ENCODE results near the gene POLD1. TPM values are rescaled to one million over a fixed set of nuclear protein-coding genes. Genes with fewer than 3 reads are reported as not detected.

POLD1 gene
- total RNA-seq, 1 donor from 2014 or later: 171 TPM

- no peak overlapping the region for H3K4me3 Mint-ChIP-seq
- H3K4me1 Mint-ChIP-seq (ENCODE audit: low read depth): no peaks in the 10 kb centered on the region
- no peaks in the 10 kb centered on the region for H3K9me3 Mint-ChIP-seq
- no peak for DNase-seq (ENCODE audit: low spot score)
- intact Hi-C loops (cut with micrococcal nuclease): no loop called here
- peaks cover 20% of the 10 kb centered on the region for H3K36me3 Mint-ChIP-seq (ENCODE audit: low read depth)
- H3K27me3 Mint-ChIP-seq (ENCODE audit: insufficient read depth): no peaks in the 10 kb centered on the region
- H3K27ac Mint-ChIP-seq: no peak overlapping the region
These were observed 22.7 kb downstream of the POLD1 start for GRCh38 chr19:50406829-50407228.

DNA sequence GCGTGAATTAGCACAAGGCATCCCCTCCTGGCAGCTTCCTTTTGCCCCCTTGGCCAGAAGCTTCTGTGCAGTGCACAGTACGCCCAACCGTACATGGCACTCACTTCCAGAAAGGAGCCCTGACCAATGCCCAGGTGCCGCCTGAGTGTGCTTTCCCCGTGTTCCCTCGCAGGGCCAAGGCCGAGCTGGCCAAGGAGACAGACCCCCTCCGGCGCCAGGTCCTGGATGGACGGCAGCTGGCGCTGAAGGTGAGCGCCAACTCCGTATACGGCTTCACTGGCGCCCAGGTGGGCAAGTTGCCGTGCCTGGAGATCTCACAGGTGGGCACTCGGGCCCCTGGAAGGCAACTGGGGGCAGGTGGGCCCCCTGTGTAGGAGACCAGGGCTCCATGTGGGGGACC, 25.2 kb downstream of the POLD1 start:
- no peak for DNase-seq (ENCODE audit: low spot score)
- peaks cover 10% of the 10 kb centered on the region for H3K36me3 Mint-ChIP-seq (ENCODE audit: low read depth)
- H3K4me1 Mint-ChIP-seq (ENCODE audit: low read depth): no peaks in the 10 kb centered on the region
- H3K9me3 Mint-ChIP-seq: no peaks in the 10 kb centered on the region
- H3K4me3 Mint-ChIP-seq: no peak overlapping the region
- no peaks in the 10 kb centered on the region for H3K27me3 Mint-ChIP-seq (ENCODE audit: insufficient read depth)
- intact Hi-C loops (cut with micrococcal nuclease): no loop called here
- no peak overlapping the region for H3K27ac Mint-ChIP-seq

GRCh38 chr19:50410109-50410508, 26.0 kb downstream of the POLD1 start:
- Mint-ChIP-seq H3K36me3 (ENCODE audit: low read depth) (peaks cover 12% of the 10 kb centered on the region), H3K4me1 (ENCODE audit: low read depth) (no peaks in the 10 kb centered on the region), H3K27ac (no peak overlapping the region), H3K27me3 (ENCODE audit: insufficient read depth) (no peaks in the 10 kb centered on the region), H3K4me3 (no peak overlapping the region), H3K9me3 (no peaks in the 10 kb centered on the region)
- intact Hi-C loops (cut with micrococcal nuclease): no loop called here
- DNase-seq (ENCODE audit: low spot score): no peak

DNA sequence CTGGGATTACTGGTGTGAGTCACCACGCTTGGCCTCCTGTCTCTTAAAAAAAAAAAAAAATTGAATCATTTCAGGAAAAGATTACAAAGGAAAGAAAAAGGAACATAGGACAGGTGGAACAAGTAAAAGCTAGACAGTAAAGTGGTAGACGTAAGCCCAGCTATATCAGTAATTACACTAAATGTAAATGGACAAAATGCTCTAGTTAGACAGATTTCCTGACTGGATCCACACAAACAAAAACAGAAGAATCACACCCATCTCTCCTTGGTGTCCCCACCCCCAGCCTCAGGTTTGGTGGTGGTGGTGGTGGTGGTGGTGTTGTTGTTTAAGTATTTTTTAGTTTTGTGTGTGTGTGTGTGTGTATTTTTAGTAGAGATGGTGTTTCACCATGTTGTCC, 28.3 kb downstream of the POLD1 start:
- peak overlapping the region; percentile 52 for H3K27ac Mint-ChIP-seq

DNA sequence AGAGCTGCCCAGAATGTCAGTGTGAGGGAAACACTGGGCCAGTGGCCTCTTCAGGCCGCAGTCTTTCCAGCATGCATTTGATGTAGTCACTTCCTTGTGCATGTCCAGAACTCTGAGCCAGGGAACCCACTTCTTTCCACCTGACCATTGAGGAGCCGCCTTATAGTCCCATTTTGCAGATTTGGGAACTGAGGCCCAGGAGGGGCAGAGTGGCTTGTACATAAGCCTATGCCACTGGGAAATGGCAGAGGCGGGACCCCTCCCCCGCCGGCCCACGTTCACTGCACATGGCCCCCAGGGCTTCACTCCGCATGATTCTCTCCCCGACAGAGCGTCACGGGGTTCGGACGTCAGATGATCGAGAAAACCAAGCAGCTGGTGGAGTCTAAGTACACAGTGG, 28.9 kb downstream of the POLD1 start:
- no peak for DNase-seq (ENCODE audit: low spot score)
- H3K4me1 Mint-ChIP-seq (ENCODE audit: low read depth): no peaks in the 10 kb centered on the region
- H3K27ac Mint-ChIP-seq: no peak overlapping the region
- H3K4me3 Mint-ChIP-seq: no peak overlapping the region
- no peaks in the 10 kb centered on the region for H3K27me3 Mint-ChIP-seq (ENCODE audit: insufficient read depth)
- H3K9me3 Mint-ChIP-seq: no peaks in the 10 kb centered on the region
- intact Hi-C loops (cut with micrococcal nuclease): no loop called here
- peaks cover 8% of the 10 kb centered on the region for H3K36me3 Mint-ChIP-seq (ENCODE audit: low read depth)

More for the DNA sequence above, 28.3 kb downstream of the POLD1 start:
- Mint-ChIP-seq H3K36me3 (ENCODE audit: low read depth) (peaks cover 8% of the 10 kb centered on the region), H3K4me3 (no peak overlapping the region), H3K27me3 (ENCODE audit: insufficient read depth) (no peaks in the 10 kb centered on the region), H3K4me1 (ENCODE audit: low read depth) (no peaks in the 10 kb centered on the region), H3K9me3 (no peaks in the 10 kb centered on the region)
- intact Hi-C loops (cut with micrococcal nuclease): no loop called here
- DNase-seq (ENCODE audit: low spot score): no peak

- H3K27ac Mint-ChIP-seq: no peak overlapping the region
- intact Hi-C loops (cut with micrococcal nuclease): no loop called here
These were observed 29.4 kb downstream of the POLD1 start for GRCh38 chr19:50413531-50413930.

GRCh38 chr19:50414864-50415660, 30.9 kb downstream of the POLD1 start:
- H3K27ac Mint-ChIP-seq: no peak overlapping the region
- H3K27me3 Mint-ChIP-seq (ENCODE audit: insufficient read depth): peaks cover 2% of the 10 kb centered on the region
- no peak overlapping the region for H3K4me3 Mint-ChIP-seq
- H3K9me3 Mint-ChIP-seq: no peaks in the 10 kb centered on the region
- peaks cover 13% of the 10 kb centered on the region for H3K36me3 Mint-ChIP-seq (ENCODE audit: low read depth)
- H3K4me1 Mint-ChIP-seq (ENCODE audit: low read depth): peaks cover 9% of the 10 kb centered on the region
- DNase-seq (ENCODE audit: low spot score): peak; percentile 56
- intact Hi-C loops (cut with micrococcal nuclease): loop anchor here (1.0 kb wide), 2 partner anchors 47 to 58 kb away; no protein-coding TSS in a partner anchor

More at GRCh38 chr19:50413531-50413930, 29.4 kb downstream of the POLD1 start:
- Mint-ChIP-seq H3K4me1 (ENCODE audit: low read depth) (no peaks in the 10 kb centered on the region), H3K4me3 (no peak overlapping the region), H3K27me3 (ENCODE audit: insufficient read depth) (no peaks in the 10 kb centered on the region), H3K36me3 (ENCODE audit: low read depth) (peaks cover 8% of the 10 kb centered on the region), H3K9me3 (no peaks in the 10 kb centered on the region)
- DNase-seq (ENCODE audit: low spot score): no peak

DNA sequence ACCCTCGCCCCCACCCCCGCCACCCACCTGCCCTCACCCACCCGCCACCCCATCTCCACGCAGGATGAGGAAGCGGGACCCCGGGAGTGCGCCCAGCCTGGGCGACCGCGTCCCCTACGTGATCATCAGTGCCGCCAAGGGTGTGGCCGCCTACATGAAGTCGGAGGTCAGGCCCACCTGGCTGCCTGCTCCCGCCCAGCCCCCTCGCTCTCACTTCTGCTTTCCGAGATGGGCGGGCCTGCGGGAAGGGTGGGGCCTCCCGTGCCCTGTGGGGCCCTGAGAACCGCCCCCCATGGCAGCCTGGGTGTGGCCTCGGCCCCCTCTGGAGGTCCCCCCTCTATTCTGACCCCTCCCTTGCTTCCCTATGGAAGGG, 31.5 kb downstream of the POLD1 start:
- no peak for DNase-seq (ENCODE audit: low spot score)
- Mint-ChIP-seq H3K27me3 (ENCODE audit: insufficient read depth) (peaks cover 2% of the 10 kb centered on the region), H3K36me3 (ENCODE audit: low read depth) (peaks cover 9% of the 10 kb centered on the region), H3K4me3 (no peak overlapping the region), H3K4me1 (ENCODE audit: low read depth) (peaks cover 12% of the 10 kb centered on the region), H3K27ac (no peak overlapping the region), H3K9me3 (no peaks in the 10 kb centered on the region)
- intact Hi-C loops (cut with micrococcal nuclease): no loop called here

DNA sequence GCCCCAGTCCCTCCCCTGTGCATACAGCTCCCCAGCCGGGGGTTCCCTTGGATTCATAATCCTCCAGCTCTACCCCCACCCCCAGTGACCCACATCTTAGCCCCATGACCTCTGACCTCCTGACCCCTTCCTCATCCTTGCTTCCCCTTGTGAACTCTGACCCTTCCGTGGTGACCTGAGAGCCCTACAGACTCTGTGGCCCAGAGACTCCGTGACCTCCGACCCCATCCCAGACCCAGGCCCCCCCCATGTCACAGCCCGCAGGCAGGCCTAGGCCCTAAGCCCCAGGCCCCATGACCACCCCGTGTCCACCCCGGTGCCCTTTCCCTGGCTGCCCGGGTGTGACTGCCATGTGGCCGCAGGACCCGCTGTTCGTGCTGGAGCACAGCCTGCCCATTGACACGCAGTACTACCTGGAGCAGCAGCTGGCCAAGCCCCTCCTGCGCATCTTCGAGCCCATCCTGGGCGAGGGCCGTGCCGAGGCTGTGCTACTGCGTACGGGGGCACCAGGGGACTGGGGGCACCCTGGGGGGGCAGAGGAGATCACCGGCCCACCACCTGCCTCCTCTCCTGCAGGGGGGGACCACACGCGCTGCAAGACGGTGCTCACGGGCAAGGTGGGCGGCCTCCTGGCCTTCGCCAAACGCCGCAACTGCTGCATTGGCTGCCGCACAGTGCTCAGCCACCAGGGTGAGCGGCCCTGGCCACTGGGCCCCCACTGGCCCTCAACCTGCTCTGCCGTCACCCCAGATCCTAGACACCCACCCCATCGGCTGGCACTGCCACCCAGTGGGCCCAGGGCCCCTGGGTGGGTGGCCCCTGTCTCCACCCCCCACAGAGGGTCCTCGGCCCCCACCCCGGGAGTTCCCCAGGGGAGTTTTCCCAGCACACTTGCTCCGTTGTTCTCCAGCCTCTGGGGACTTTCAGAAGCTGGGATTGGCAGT, 32.2 kb downstream of the POLD1 start:
- intact Hi-C loops (cut with micrococcal nuclease): no loop called here
- peaks cover 2% of the 10 kb centered on the region for H3K27me3 Mint-ChIP-seq (ENCODE audit: insufficient read depth)
- no peaks in the 10 kb centered on the region for H3K9me3 Mint-ChIP-seq
- peaks cover 12% of the 10 kb centered on the region for H3K4me1 Mint-ChIP-seq (ENCODE audit: low read depth)
- peaks cover 11% of the 10 kb centered on the region for H3K36me3 Mint-ChIP-seq (ENCODE audit: low read depth)
- H3K4me3 Mint-ChIP-seq: no peak overlapping the region
- no peak for DNase-seq (ENCODE audit: low spot score)
- no peak overlapping the region for H3K27ac Mint-ChIP-seq

DNA sequence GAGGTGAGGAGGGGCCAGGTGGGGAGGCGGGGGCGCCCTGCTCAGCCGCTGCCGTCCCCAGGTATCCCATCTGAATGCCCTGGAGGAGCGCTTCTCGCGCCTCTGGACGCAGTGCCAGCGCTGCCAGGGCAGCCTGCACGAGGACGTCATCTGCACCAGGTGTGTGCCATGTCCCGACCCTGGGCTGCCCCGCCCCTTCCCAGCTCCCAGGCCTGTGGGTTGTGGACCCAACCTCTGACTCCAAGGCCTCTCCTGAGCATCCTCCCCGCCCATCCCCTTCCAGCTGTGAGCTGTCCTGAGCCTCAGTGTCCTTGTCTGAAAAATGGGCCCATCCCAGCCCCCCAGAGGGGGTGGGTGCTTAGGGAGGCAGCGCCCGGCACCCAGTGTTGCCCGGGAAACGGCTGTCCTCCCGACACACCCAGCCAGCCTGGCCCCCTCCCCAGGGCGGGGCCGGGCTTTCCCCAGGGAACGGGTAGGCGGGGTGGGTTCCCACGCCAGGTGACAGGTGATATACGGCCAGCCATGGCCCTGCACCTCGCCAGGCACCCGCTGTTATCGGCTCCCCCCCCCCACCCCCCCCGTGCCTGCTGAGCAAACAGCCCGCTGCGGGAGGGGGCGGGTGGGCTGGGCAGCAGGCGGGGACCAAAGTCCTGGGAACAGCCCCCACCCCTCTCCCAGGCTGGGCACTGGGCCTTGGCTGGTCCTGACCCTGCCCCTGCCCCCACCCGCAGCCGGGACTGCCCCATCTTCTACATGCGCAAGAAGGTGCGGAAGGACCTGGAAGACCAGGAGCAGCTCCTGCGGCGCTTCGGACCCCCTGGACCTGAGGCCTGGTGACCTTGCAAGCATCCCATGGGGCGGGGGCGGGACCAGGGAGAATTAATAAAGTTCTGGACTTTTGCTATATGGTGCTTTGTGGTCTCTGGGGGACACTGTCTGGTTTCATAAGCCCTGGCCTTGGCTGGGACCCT, 33.2 kb downstream of the POLD1 start:
- no peak for DNase-seq (ENCODE audit: low spot score)
- Mint-ChIP-seq H3K4me1 (ENCODE audit: low read depth) (peaks cover 12% of the 10 kb centered on the region), H3K27me3 (ENCODE audit: insufficient read depth) (peaks cover 2% of the 10 kb centered on the region), H3K4me3 (no peak overlapping the region), H3K9me3 (no peaks in the 10 kb centered on the region), H3K36me3 (ENCODE audit: low read depth) (peaks cover 11% of the 10 kb centered on the region), H3K27ac (no peak overlapping the region)
- intact Hi-C loops (cut with micrococcal nuclease): no loop called here

GRCh38 chr19:50418176-50419021, 34.3 kb downstream of the POLD1 start, which contains the start of gene SPIB:
TSS of gene SPIB (plus strand) at chr19:50418938. CDS start at chr19:50418963, 25 bp downstream.
- intact Hi-C loops (cut with micrococcal nuclease): no loop called here

More at GRCh38 chr19:50418176-50419021, 34.3 kb downstream of the POLD1 start, which contains the start of gene SPIB:
- Mint-ChIP-seq H3K27ac (no peak within 1 kb of the TSS), H3K4me3 (no peak within 1 kb of the TSS), H3K27me3 (ENCODE audit: insufficient read depth) (peaks cover 2% of the 10 kb centered on the region), H3K9me3 (no peaks in the 10 kb centered on the region), H3K4me1 (ENCODE audit: low read depth) (peaks cover 12% of the 10 kb centered on the region), H3K36me3 (ENCODE audit: low read depth) (peaks cover 11% of the 10 kb centered on the region)
- no peak for DNase-seq (ENCODE audit: low spot score)

Measured in activated T-helper 1 cell treated with anti-CD3 and anti-CD28 coated beads, Interleukin-12 subunit alpha, Interleukin-12 subunit beta, Interleukin-2, Interleukin-4 antibody, amounts not matched to agents 30 ng/mL and 10 ng/mL and 1 ng/mL, durations not matched to agents 14 hours and 24 hours and 36 hours (primary cell).